GM21515 (cell line): Measurements from ENCODE around the gene TAX1BP1.
"Not testable (repeated sequence)": the region's sequence is repeated elsewhere in the genome, so short reads cannot be mapped to it uniquely, and the experiment has no call there.

Source experiments
- ATAC-seq: cut with Tn5 transposase; IDR thresholded peaks from one replicate; pipeline ENCODE4 v1.9.1; 2021; ENCODE audit not compliant: unreplicated experiment

TAX1BP1 gene

DNA sequence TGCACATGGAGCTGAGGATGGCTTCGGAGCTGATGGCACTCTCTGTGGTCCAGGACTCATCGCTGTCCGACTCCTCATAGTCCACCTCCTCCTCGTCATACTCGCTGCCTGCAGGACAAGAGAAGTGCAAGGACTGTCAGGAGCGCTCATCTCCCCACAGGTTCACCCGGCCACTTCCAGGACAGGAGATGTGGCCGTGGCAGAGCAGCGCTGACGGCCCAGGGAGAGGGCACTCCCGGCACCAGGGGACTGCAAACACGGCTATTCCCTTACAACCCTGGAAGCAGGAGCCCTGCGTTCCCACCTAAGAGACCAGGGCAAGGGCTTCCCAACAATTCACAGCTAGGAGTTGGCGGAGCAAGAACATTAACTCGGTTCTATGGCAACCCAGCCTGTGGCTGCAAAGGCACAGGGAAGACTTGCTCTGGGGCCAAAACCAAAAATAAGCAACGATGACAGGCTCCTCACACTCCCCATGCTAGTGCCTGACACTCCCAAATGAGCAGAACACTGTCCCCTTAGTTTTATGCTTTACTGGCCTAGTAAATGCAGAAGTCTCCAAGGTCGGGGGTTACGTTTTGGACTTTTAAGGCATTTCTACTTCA is 100.9 kb downstream of the TAX1BP1 start:
- ATAC-seq, result no peak

DNA sequence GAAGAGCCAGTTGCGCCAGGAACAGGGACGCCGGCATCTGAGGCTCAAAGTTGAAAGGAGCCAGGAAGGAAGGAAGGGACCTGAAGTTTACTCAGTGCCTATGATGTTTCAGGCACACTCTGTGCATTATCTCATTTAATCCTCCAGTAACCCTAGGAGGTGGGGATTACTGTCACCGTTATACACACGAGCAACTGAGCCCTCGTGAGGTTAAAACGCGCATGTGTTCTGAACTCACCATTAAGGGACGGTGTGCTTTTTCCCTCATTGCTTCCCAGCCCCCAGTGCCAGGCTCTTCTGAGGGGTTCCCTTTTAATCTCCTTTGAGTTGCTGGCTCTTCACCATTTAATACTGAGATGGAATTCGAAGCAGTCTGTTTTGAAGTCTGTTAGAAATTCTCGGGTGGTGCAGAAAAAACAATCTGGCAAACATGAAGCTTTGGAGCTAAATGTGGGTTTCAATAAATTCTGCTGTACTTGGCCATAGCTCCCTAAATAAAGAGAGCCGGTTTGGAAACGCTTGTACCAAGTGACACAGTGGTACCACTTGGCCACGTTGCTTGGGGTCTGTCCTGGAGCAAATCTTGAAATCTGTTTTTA is 102.2 kb downstream of the TAX1BP1 start:
- no peak for ATAC-seq

DNA sequence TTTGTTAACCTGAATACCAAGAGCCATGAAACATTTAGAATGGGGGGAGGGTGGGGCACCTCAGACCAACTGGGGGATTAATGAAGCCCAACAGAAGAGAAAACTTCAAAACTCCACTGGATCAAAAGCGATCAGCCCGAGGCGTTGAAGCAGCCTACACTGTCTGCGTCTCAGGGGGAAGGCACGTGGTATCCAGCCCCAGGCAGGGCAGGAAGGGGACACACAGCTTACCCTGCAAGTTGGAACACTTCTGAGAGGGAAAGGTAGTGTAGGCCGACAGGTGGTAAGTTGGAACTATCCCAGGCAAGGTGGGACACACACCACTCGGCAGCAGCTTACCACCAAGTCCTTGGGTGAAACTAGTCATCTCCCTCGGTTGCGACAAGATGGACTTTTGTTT is 102.9 kb downstream of the TAX1BP1 start:
- no peak for ATAC-seq

DNA sequence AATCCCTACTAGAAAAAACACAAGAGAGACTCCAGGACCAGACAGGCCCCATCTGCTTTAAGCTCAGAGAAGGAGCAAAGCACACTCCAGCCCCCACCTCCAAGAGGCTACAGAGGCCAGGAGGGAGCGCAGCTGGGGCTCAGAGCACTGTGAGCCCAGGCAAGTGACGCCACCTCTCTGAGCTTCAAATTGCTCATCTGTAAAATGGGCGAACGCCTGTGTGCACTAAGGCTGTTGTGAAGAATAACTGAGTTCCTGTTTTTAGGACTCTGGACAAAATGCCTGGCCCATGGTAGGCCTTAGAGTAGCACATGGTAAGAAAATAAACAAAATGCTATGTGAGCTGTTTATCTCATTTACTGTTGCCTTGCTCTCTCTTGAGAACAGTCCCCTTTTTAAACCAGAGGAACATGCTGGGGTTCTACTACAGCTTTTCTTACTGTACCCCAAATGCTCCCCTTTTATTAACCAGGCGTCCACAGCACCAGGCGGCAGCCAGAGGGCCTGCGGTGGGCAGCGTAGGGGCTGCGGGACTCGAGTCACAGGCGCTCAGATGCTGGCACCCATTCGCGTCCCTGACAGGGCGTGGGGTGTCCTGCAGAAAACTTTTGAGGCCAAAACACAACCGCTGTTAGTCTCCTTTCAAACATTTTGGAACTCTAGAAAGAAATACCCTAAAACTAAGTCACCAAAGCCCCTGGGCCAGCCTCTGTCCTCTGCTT is 103.8 kb downstream of the TAX1BP1 start:
- no peak for ATAC-seq

DNA sequence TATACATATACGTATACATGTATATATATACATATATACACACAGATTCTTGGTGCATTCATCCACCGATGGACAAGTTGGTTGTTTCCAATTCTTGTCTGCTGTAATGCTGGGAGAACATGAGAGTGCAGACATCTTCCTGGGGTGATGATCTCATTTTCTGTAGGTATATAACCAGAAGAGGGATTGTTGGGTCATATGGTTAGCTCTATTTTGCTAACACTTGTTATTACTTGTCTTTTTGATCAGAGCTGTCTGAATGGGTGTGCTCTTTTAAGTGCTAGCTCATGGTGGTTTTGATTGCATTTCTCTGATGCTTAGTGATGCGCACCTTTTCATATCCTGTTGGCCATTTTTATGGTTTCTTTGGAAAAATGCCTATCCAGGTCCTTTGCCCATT is 106.4 kb downstream of the TAX1BP1 start:
- no peak for ATAC-seq

DNA sequence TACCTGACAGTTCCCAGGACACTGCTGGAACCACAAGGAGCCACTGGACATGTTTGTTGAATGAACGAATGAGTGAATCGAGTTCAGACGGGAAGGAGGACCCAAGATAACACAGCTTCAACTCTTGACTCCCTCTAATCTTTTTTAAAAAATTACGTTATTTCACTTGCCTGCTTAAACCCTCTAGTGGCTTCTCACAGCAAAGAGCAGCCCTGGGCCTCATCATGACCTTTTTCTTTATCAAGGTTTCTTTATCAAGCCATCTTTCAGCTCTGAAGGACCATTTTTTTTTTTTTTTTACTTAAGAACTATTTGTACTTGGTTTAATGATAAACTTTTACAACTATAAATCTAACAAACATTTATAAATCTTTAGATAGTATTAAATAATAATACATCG is 110.6 kb downstream of the TAX1BP1 start:
- no peak for ATAC-seq

DNA sequence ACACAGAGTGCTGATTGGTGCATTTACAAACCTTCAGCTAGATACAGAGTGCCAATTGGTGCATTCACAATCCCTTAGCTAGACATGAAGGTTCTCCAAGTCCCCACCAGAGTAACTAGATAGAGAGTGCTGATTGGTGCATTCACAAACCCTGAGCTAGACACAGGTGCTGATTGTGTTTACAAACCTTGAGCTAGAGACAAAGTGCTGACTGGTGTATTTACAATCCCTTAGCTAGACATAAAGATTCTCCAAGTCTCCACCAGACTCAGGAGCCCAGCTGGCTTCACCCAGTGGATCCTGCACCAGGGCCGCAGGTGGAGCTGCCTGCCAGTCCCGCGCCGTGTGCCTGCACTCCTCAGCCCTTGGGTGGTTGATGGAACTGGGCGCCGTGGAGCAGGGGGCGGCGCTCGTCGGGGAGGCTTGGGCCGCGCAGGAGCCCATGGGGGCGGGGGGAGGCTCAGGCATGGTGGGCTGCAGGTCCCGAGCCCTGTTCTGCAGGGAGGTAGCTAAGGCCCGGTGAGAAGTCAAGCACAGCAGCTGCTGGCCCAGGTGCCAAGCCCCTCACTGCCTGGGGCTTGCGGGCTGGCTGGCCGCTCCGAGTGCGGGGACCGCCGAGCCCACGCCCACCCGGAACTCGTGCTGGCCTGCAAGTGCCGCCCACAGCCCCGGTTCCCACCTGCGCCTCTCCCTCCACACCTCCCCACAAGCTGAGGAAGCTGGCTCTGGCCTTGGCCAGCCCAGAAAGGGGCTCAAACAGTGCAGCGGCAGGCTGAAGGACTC is 116.9 kb downstream of the TAX1BP1 start:
- not testable (repeated sequence) for ATAC-seq

DNA sequence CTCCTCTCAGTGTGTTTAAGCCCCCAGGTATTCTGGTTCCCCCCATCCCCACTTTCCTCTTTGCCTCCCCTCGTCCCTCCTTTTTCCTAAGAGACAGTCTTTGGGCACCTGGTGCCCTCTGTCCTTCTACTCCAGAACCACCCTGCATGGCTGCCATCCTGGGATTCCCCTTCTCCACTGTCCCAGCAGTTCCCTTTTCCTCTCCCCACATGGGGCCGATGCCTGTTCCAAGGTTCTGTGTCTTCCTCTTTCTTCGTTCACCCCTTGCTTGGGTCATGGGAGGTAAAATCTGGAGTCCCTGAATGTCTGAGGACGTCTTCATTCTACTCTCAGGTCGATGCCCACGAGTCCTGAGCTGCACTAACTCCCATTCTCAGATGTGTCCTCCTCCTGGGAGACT is 120.8 kb downstream of the TAX1BP1 start:
- ATAC-seq, result no peak

DNA sequence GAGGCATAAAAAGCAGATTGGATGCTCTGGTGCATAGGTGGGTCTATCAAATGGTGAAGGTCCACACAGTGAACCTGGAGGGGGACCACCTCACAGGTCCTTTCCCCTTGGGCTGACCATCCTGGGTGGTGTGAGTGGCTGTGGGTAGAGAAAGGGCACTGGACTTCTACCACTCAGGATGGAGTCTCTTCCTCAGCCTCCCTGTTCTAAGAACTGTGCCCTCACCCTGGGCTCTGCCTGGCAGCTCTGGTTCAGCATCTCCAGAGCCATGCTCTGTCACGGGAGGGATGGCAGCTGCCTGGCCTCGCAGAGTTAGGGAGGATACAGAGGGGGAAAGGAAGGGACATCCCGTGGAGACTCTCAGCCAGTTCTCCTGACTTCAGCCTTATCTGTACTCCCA is 121.8 kb downstream of the TAX1BP1 start:
- no peak for ATAC-seq

DNA sequence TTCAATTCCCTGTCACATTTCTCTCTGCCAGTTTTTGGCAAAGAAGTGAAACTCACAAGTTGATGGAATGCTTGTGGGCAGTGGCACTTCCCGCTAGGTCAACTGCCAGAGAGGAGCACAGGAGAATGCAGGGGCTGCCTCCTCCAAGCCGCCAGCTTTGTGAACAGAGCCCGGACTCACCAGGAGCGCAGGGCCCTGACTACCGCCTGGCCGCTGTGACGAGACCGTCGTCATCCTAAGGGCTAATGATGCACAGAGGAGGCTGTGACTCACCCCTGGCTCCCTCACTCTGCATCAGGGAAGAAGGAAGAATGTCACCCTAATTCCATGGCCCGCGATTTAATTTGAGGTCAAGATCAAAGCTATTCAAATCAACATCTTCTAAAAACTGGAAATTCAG is 123.9 kb downstream of the TAX1BP1 start:
- no peak for ATAC-seq

DNA sequence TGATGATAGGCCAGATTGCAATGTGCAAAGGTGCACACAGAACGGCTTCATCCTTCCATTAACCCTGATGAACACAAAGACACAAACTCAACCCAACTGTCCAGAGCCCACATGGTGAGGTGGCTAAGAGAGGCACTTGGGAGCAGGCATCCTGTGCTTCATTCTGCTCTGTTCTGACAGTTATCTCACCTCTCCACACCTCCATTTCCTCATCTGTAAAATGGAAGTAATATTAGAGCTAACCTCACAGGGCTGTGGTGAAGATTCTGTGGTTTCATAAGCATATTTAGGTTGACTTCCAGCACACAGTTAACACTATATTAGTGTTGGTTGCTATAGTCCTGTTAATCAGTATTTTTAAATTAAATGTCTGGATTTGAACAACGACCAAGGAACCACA is 126.3 kb downstream of the TAX1BP1 start:
- no peak for ATAC-seq

DNA sequence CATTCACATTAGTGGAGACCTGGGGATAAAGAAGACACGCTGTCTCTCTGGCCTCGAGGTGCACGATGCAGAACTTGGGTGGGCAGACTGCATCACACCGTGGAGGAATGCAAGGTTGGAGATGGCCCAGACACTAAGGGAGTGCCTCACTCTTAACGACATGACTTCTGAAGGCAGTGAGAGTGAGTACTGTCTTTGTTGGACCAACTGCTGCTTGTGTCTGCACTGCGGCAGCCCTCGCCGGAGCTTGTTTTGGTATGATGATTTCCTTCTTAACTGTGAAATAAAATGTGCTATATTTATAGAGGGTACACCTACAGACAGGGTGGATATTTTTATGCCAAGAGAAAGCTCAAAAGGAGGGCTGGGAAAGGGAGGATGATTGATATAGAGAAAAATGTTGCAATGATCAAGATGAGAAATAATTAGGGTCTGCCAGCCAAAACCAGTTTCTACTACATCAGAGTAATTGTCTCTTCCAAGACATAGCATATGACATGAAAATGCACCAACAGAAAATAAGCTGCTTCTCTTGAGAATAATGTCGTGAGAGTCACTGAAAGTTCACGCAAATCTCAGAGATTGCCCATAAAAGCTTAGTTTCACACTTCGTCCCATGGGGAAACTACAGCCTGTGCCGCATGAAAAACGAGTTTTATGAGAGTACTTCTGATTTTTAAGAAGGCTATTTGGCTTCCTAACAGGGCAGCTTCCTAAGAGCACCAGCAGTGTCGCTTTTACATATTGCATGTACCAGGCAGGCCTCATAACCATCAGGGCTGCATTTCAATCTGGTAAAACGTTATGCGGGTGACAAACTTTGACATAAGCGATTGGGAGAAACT is 127.1 kb downstream of the TAX1BP1 start:
- ATAC-seq, result no peak

DNA sequence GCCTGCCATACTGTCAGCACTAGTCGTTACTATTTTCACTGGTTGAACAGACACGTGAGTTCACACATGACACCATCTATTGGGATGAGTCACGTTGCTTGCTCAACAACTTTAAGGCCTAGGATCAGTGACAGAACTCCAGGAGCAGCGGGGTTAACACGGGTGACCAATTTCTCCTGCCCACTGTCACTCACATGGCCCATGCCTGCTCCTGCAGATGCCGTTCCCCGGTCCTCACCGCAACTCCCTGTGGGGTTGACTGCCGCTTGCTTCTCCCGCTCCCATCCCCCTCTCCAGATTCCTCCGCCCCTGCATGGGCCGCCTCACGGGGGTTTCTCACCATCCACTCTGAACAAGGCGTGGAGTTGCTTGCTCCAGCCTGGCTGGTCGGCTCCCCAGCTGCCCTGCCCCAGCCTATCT is 128.2 kb downstream of the TAX1BP1 start:
- ATAC-seq, result no peak

DNA sequence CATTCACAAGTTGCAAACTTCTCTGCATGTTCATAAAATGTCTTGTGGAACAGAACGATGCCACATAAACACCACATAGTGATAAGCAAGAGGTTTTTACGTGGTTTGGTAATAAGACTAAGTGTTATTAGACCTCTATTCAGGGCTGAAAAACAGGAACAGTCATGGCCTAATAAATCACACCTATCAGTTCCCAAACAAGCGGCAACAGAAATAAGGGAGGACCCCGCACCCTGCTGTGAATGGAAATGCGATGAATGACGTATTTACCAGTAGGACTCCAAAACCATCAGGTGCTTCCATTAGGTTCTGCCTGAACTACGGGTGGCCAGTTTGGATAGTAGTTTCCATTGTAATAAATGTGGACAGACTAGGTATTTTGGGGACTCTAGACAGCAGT is 129.1 kb downstream of the TAX1BP1 start:
- ATAC-seq, result no peak

DNA sequence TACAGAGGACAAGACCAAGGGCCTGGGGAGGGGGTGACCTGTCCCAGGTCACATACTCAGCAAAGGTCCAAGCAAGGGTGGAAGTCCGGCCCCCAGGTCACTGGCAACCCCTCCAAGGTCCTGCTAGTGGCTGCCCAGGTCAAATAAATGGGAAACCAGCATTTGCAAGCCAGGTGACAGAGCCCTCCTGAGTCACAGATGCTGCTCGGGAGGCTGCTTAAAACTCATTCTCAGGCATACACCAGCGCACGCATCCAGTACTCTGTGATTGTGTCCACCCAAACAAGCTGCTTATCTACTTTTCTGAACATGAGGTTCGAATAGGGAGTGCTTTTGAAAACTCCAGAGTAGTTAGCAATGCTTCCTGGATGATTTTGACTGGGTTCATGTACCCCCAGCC is 130.6 kb downstream of the TAX1BP1 start:
- ATAC-seq, result no peak

DNA sequence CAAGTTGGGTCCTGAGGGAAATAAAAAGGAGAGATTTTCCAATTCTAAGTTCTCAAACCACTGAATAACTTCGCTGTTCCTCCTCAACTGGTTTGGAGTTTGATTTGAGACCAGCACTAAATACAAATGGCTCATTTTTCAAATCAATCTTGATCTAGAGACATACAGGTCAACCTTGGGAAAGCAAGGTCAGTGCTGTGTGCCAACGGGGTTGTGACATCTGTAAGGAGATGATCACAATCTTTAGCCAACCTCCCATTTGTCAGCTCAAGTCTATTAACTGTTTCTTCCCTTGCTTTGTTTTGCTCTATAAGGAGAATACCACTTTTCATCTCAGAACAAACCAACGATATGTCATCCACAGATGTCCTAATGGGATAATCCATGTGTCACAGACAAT is 131.1 kb downstream of the TAX1BP1 start:
- no peak for ATAC-seq

DNA sequence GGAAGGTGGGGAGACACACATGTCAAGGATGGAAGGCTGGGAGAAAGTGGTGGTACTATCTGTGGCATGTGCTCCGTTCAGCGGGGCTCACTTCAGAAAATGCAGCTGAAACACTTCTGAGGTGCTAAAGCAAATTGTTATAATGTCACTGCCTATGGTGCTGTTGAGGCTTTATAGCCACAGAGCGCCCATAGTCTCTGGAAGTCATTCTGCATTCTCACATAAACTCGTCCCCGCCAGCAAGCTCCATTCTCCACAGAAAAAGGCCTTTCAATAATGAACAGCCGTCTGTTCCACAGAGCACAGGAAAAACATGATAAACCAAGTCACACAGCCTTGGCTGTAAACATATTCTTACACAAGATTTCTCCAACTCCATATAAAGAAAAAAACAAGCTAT is 131.9 kb downstream of the TAX1BP1 start:
- ATAC-seq, result no peak

DNA sequence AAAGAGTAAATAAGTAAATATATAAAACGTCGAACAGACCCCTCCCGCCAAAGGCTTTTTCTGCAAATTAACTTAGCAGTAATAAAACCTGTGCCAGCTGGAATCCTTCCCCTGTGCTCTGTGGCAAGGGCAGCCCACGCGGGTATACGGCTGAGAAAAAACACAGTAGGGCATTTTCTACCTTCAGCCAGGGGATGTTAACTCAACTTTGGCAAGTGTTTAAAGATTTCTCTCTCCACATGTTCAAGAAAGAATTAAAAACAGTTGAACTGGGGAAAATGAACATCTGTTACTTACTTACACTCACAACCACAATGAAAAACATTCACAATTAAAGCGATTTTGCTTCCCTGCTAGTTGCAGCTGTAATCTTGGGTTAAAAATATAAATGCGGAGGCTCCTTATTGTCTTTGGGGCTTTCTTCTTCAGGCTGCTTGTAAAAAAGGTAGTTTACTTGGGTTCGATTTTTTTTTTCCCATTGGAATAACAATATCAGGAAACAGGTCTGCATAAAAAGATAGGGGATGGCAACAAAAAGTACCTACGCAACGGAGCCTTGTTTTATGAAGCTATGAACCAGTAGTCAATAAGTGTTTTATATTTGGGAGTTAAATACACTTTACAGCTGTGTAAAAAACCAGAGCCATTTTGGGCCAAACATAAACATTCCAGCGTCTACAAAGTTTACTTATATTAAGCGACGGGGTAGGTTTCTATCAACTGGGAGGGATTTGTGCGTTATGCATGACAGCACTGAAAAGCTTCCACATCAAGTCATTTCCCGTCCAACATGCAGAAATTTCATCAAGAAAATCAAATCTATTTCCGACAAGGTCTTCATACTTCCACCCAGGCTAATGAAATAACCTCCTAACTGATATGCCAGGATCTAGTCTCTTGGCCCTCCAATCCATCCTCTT is 132.7 kb downstream of the TAX1BP1 start:
- ATAC-seq, result no peak

DNA sequence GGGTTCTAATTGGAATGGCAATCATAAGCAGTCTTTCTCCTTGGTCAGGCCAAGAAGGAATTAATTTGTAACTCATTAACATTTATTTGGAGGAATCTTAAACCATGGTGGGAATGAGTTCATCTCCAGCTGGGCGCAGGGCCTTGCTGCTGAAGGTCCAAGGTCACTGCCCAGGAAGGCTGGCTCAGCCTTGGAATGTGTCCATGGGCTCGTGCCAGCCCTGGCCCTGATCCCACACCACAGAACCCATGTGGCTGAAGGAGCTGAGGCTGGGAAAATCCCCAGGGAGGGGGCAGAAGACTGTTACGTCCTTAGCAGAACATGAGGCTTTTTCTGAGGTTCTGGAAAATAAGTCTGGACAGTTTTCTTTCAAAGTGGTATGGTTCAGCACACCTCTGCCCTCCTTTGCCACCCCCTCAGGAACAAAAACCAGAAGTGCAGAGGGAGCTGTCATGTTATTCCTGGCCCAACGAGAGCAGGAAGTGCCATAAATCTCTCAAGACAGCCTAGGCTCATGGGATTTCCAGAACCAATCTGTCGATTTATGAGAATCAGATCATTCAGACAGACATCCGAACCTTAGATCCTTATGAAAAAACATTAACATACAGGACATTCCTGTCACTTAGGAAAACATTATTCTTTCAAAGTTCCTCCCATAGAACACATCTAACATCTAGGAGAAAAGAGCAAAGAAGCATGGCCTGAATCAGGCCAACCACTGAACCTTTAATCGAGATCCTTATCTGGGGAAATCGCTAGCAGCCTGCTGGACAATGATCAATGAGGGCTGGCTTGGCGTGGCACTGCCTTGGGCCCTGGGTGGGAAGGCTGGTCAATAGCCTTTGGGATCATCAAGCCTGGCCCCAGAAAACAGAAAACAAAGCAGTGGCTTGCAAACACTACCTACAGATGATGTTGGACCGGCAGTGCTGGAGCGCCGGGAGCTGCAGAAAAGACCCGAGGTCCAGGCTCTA is 134.3 kb downstream of the TAX1BP1 start:
- ATAC-seq, result no peak
